Right atrium auricular region (tissue), 2 donors: ENCODE measurements around the gene FCHSD2. TPM values are rescaled to one million over a fixed set of nuclear protein-coding genes. Genes with fewer than 3 reads are reported as not detected.

Experiments
- DNase-seq: peaks from one replicate; pipeline ENCODE4 v3.0.0-alpha.2; 2019; ENCODE audit warnings: low spot score
- H3K27ac ChIP-seq, 2 donors: fragments of 200-600 bp; sonication (generic); 1 replicate in 1 of 2; 2 replicates in 1 of 2; pipeline ENCODE4 v1.5.1; 2016 to 2019
- H3K27me3 ChIP-seq, 2 donors: fragments of 200-600 bp; sonication (generic); one replicate each; pipeline versions ENCODE4 v1.5.1 to v1.6.0; 2017 to 2019
- H3K36me3 ChIP-seq: fragments of 200-600 bp; sonication (generic); one replicate; pipeline ENCODE4 v1.5.1; 2016
- H3K4me1 ChIP-seq, 2 donors: fragments of 200-600 bp; sonication (generic); one replicate each; pipeline versions ENCODE4 v1.5.1 to v1.6.0; 2017 to 2019
- H3K4me3 ChIP-seq, 2 donors: fragments of 200-600 bp; sonication (generic); 1 replicate in 1 of 2; 2 replicates in 1 of 2; pipeline ENCODE4 v1.5.1; 2017 to 2019; ENCODE audit warnings: mild to moderate bottlenecking in 1 of 2, moderate library complexity in 1 of 2
- H3K9me3 ChIP-seq, 2 donors: fragments of 200-600 bp; sonication (generic); one replicate each; pipeline ENCODE4 v1.5.1; 2019
- CTCF ChIP-seq, 2 donors: fragments of 200-600 bp; sonication (generic); IDR thresholded peaks; one replicate each; pipeline ENCODE4 v1.5.1; 2019; ENCODE audit warnings: antibody characterized with exemption in 2 of 2
- total RNA-seq, 2 donors: library from RNA; depleted of rRNA; stranded (reverse); fragments of >200 nt; gene quantifications; one replicate each; pipeline ENCODE4 v1.1.0, GENCODE V29; 2016

The FCHSD2 gene
- total RNA-seq, 2 donors from 2014 or later = 23.9 to 24.0 TPM

- Histone ChIP-seq H3K9me3 (no peaks in the 10 kb centered on the region), H3K27me3 (no peaks in the 10 kb centered on the region), H3K4me3 (no peak overlapping the region), H3K36me3 (no peaks in the 10 kb centered on the region), H3K27ac (peak overlapping the region; percentile 78 to 98), H3K4me1 (peaks cover 0 to 69% of the 10 kb centered on the region in 2 donors)
- DNase-seq = no peak
- TF ChIP-seq CTCF (IDR thresholded peaks at IDR 0.05) = no peak
Measured at GRCh38 chr11:73157101-73158010, 15.2 kb upstream of the FCHSD2 start.

GRCh38 chr11:73156686-73157085, 14.6 kb upstream of the FCHSD2 start:
- no peaks in the 10 kb centered on the region for H3K9me3 ChIP-seq
- H3K36me3 ChIP-seq = no peaks in the 10 kb centered on the region
- no peak overlapping the region for H3K4me3 ChIP-seq
- H3K27ac ChIP-seq = peak overlapping the region; percentile 78 to 98
- peaks cover 0 to 76% of the 10 kb centered on the region in 2 donors for H3K4me1 ChIP-seq
- DNase-seq = no peak
- TF ChIP-seq CTCF (IDR thresholded peaks at IDR 0.05) = no peak
- H3K27me3 ChIP-seq = no peaks in the 10 kb centered on the region

- Histone ChIP-seq H3K4me1 (peaks cover 0 to 80% of the 10 kb centered on the region in 2 donors), H3K36me3 (no peaks in the 10 kb centered on the region), H3K27me3 (no peaks in the 10 kb centered on the region), H3K27ac (peak overlapping the region; percentile 78 to 98), H3K9me3 (no peaks in the 10 kb centered on the region), H3K4me3 (no peak overlapping the region)
- no peak for TF ChIP-seq CTCF (IDR thresholded peaks at IDR 0.05)
- no peak for DNase-seq
Measured at GRCh38 chr11:73156114-73156513, 14.0 kb upstream of the FCHSD2 start.

GRCh38 chr11:73155102-73155501, 13.0 kb upstream of the FCHSD2 start:
- Histone ChIP-seq H3K27me3 (no peaks in the 10 kb centered on the region), H3K4me3 (no peak overlapping the region), H3K36me3 (no peaks in the 10 kb centered on the region), H3K4me1 (peaks cover 0 to 88% of the 10 kb centered on the region in 2 donors), H3K9me3 (no peaks in the 10 kb centered on the region), H3K27ac (peak overlapping the region in 1 of 2 donors; percentile 98)
- TF ChIP-seq CTCF (IDR thresholded peaks at IDR 0.05) = no peak
- DNase-seq = no peak

GRCh38 chr11:73154178-73154577, 12.1 kb upstream of the FCHSD2 start:
- peak overlapping the region; percentile 76 to 98 for H3K27ac ChIP-seq
- no peaks in the 10 kb centered on the region for H3K9me3 ChIP-seq
- no peak overlapping the region for H3K4me3 ChIP-seq
- H3K27me3 ChIP-seq = no peaks in the 10 kb centered on the region
- no peak for TF ChIP-seq CTCF (IDR thresholded peaks at IDR 0.05)
- no peak for DNase-seq
- H3K4me1 ChIP-seq = peaks cover 0 to 78% of the 10 kb centered on the region in 2 donors
- H3K36me3 ChIP-seq = no peaks in the 10 kb centered on the region
